SU-DHL-6 (cell line): ENCODE data around the gene LRRC47.

Source experiments
- H2AFZ ChIP-seq: fragments of 200-600 bp; sonication (generic); 2 replicates; pipeline ENCODE4 v1.6.1; 2014; ENCODE audit warnings: low read depth, mild to moderate bottlenecking, moderate library complexity, mixed read lengths, antibody characterized with exemption, low read length; ENCODE audit not compliant: severe bottlenecking
- H3F3A ChIP-seq: fragments of 200-600 bp; shearing (Covaris generic); 2 replicates; pipeline ENCODE4 v1.6.0; 2016; ENCODE audit warnings: antibody characterized with exemption, mild to moderate bottlenecking; ENCODE audit not compliant: insufficient read depth
- H3K27ac ChIP-seq: fragments of 200-600 bp; sonication (generic); 2 replicates; pipeline ENCODE4 v1.5.1; 2016; ENCODE audit warnings: low read depth, mild to moderate bottlenecking, low read length, moderate library complexity, mixed read lengths
- H3K27me3 ChIP-seq: fragments of 200-600 bp; sonication (generic), shearing (Covaris generic); 2 replicates; pipeline ENCODE4 v1.6.0; 2014; ENCODE audit warnings: mild to moderate bottlenecking, low read length
- H3K36me3 ChIP-seq: fragments of 200-600 bp; sonication (generic); 2 replicates; pipeline ENCODE4 v1.6.1; 2014; ENCODE audit warnings: mild to moderate bottlenecking, low read length, mixed read lengths
- H3K4me2 ChIP-seq: fragments of 300-600, 200-600 bp; shearing (Covaris generic), sonication (generic); 2 replicates; pipeline ENCODE4 v1.6.0; 2014; ENCODE audit warnings: low read length, low read depth, mild to moderate bottlenecking; ENCODE audit not compliant: poor library complexity, severe bottlenecking
- H3K4me3 ChIP-seq: fragments of 200-600 bp; sonication (generic); 2 replicates; pipeline ENCODE4 v1.5.1; 2014; ENCODE audit warnings: antibody characterized with exemption, low read length, mild to moderate bottlenecking, mixed read lengths; ENCODE audit not compliant: insufficient read depth, poor library complexity, severe bottlenecking
- H3K79me2 ChIP-seq: fragments of 200-600 bp; sonication (generic); 2 replicates; pipeline ENCODE4 v1.6.1; 2014; ENCODE audit warnings: mild to moderate bottlenecking, low read length, moderate library complexity; ENCODE audit not compliant: insufficient read depth
- H3K9ac ChIP-seq: fragments of 200-600 bp; sonication (generic); 2 replicates; pipeline ENCODE4 v1.7.0; 2014; ENCODE audit warnings: mild to moderate bottlenecking, low read length
- H3K9me2 ChIP-seq: fragments of 200-600 bp; sonication (generic); replicated peaks from 2 replicates; pipeline ENCODE4 v1.6.1; 2014; ENCODE audit warnings: low read length; ENCODE audit not compliant: insufficient read depth
- H3K9me3 ChIP-seq: fragments of 200-600 bp; sonication (generic); 2 replicates; pipeline ENCODE4 v1.6.1; 2014; ENCODE audit warnings: low read length, mixed read lengths; ENCODE audit not compliant: insufficient read depth
- H4K20me1 ChIP-seq: fragments of 200-600 bp; sonication (generic); 2 replicates; pipeline ENCODE4 v1.6.1; 2014; ENCODE audit warnings: low read depth, mild to moderate bottlenecking, antibody characterized with exemption, low read length, moderate library complexity, mixed read lengths
- EZH2phosphoT487 ChIP-seq: fragments of 200-600 bp; sonication (generic), shearing (Covaris generic); conservative IDR thresholded peaks from 2 replicates; pipeline ENCODE4 v1.6.1; 2018; ENCODE audit warnings: mild to moderate bottlenecking, antibody characterized with exemption, low read length, moderate library complexity, mixed read lengths
- TF ChIP-seq, protein P1 (sequence below): fragments of 200-600 bp; sonication (generic); IDR thresholded peaks from one replicate; pipeline ENCODE4 v1.5.1; 2017; ENCODE audit warnings: antibody characterized with exemption, mild to moderate bottlenecking, low read length, moderate library complexity; ENCODE audit not compliant: insufficient read depth, poor library complexity, severe bottlenecking

LRRC47 gene

DNA sequence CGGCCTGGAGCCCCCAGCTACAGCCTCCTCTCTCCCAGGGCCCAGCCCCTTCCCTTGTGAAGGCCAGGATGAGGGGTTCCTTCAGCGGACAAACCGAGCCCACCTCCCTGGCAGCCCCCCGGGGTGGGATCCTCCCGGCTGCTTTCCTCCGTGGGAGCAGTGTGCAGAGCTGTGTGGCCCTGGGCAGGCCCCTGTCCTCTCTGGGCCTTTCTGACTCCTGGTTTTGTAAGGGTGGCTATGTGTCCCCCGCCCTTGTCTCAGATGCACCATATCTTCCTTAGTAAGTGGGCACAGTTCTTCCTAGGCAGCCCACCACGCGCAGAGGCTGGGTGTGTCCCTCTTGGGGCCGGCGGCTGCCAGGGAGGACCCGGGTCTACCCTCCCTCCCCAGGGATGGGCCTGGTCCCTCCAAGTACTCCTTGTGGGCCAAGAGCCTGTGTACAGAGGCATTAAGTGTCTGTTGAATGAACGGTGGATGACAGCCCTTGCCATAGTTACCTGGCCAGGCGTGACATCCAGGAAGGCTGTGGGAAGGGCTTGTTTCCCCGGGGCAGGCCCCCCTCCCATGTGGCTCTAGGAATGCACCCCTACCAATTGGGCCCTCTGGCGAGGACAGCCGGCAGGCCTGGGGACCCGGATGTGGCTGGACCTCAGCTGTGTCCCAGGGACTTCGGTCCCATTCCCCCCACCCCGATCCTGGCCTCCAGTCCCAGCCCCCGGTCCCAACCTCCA, 19.9 kb downstream of the LRRC47 start:
- Histone ChIP-seq H3K4me3 (no peak overlapping the region), H3K27ac (no peak overlapping the region), H3K27me3 (no peaks in the 10 kb centered on the region), H3K9me3 (no peaks in the 10 kb centered on the region), H2AFZ (no peak overlapping the region), H3K9me2 (no peaks in the 10 kb centered on the region), H3K36me3 (no peaks in the 10 kb centered on the region), H3K9ac (no peak overlapping the region), H3K79me2 (no peaks in the 10 kb centered on the region), H3K4me2 (no peak overlapping the region), H3F3A (no peaks in the 10 kb centered on the region), H4K20me1 (no peaks in the 10 kb centered on the region)
- TF ChIP-seq, protein P1, sequence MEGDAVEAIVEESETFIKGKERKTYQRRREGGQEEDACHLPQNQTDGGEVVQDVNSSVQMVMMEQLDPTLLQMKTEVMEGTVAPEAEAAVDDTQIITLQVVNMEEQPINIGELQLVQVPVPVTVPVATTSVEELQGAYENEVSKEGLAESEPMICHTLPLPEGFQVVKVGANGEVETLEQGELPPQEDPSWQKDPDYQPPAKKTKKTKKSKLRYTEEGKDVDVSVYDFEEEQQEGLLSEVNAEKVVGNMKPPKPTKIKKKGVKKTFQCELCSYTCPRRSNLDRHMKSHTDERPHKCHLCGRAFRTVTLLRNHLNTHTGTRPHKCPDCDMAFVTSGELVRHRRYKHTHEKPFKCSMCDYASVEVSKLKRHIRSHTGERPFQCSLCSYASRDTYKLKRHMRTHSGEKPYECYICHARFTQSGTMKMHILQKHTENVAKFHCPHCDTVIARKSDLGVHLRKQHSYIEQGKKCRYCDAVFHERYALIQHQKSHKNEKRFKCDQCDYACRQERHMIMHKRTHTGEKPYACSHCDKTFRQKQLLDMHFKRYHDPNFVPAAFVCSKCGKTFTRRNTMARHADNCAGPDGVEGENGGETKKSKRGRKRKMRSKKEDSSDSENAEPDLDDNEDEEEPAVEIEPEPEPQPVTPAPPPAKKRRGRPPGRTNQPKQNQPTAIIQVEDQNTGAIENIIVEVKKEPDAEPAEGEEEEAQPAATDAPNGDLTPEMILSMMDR = no peak
- TF ChIP-seq EZH2phosphoT487 = no peak

DNA sequence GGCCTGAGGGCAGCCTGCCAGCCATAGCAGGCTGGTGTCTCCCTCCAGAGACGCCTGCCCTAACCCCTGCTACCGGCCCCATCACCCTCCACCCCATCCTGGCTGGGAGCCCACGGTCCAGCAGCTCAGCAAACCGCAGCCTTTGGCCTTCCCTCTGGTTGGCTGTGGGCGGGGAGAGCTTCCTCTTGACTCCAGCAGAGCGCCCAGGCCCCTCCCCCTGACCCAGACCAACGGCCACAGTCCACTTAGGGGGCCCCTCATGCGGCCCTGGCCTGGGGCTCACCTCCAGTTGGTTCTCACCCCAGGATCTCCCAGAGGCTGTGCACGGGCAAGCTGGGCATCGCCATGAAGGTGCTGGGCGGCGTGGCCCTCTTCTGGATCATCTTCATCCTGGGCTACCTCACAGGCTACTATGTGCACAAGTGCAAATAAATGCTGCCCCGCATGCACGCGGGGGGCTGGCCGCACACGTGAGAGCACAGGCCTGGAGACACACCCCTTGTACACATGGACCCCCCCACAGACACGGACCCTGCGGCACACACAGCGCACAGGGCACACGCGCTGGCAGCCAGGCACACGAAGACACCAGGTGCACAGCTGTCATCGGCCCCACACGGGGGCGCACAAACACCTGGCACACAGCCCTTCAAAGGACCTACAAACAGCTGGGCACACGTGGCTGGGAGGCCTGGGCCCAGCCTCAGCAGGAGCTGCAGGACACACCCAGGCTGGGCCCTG, 20.6 kb downstream of the LRRC47 start:
- H3K9me2 ChIP-seq = no peaks in the 10 kb centered on the region
- H3K9ac ChIP-seq = no peak overlapping the region
- no peak overlapping the region for H3K4me3 ChIP-seq
- no peak overlapping the region for H3K4me2 ChIP-seq
- H3K9me3 ChIP-seq = no peaks in the 10 kb centered on the region
- H3K27ac ChIP-seq = no peak overlapping the region
- TF ChIP-seq, protein P1 = peak; percentile 18
- TF ChIP-seq EZH2phosphoT487 = no peak
- H2AFZ ChIP-seq = no peak overlapping the region
- H4K20me1 ChIP-seq = no peaks in the 10 kb centered on the region
- no peaks in the 10 kb centered on the region for H3K27me3 ChIP-seq
- no peaks in the 10 kb centered on the region for H3F3A ChIP-seq
- H3K36me3 ChIP-seq = no peaks in the 10 kb centered on the region
- no peaks in the 10 kb centered on the region for H3K79me2 ChIP-seq

DNA sequence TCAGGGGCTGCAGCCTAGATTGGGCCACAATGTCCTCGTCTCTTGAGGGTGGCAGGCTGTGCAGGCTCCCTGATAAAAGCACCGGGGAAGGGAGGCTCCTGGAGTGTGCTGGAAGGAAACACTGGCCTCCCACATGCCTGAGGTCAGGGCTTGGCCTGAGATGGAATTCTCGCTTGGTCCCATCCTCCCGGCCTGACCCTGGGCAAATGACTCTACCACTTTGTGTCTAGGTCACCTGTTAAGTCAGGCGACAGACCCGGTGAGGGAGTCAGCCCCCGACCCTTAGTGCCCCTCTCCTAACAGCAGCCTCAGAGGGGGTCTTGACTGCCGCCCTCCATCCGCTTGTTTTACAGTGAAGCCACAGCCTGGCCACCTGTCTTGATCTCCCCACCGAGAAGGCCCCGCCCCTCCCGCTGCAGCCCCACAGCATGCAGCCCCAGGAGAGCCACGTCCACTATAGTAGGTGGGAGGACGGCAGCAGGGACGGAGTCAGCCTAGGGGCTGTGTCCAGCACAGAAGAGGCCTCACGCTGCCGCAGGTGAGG, 21.3 kb downstream of the LRRC47 start:
- no peaks in the 10 kb centered on the region for H3K9me3 ChIP-seq
- no peaks in the 10 kb centered on the region for H3K27me3 ChIP-seq
- no peaks in the 10 kb centered on the region for H3K36me3 ChIP-seq
- H3K27ac ChIP-seq = no peak overlapping the region
- no peak for TF ChIP-seq EZH2phosphoT487
- TF ChIP-seq, protein P1 = no peak
- no peaks in the 10 kb centered on the region for H3F3A ChIP-seq
- no peak overlapping the region for H3K9ac ChIP-seq
- H4K20me1 ChIP-seq = no peaks in the 10 kb centered on the region
- H2AFZ ChIP-seq = no peak overlapping the region
- H3K9me2 ChIP-seq = no peaks in the 10 kb centered on the region
- no peak overlapping the region for H3K4me3 ChIP-seq
- no peak overlapping the region for H3K4me2 ChIP-seq
- no peaks in the 10 kb centered on the region for H3K79me2 ChIP-seq
